Neural cell (in vitro differentiated cells): ENCODE results near the gene RGS9. TPM values are rescaled to one million over a fixed set of nuclear protein-coding genes. Genes with fewer than 3 reads are reported as not detected.

Source experiments
- H2AFZ ChIP-seq: fragments of 200-600, 300-800 bp; sonication (generic), shearing (Covaris generic); 2 replicates; pipeline ENCODE4 v1.6.0; 2014; ENCODE audit warnings: low read depth, mild to moderate bottlenecking, antibody characterized with exemption, low read length, moderate library complexity
- H3F3A ChIP-seq: fragments of 200-600 bp; shearing (Covaris generic); 2 replicates; pipeline ENCODE4 v1.6.1; 2016; ENCODE audit warnings: mild to moderate bottlenecking, moderate library complexity, mixed read lengths, antibody characterized with exemption, low read length; ENCODE audit not compliant: insufficient read depth, poor library complexity, severe bottlenecking
- H3K27ac ChIP-seq: fragments of 200-600, 300-800 bp; sonication (generic), shearing (Covaris generic); 2 replicates; pipeline ENCODE4 v1.5.1; 2014; ENCODE audit warnings: mild to moderate bottlenecking, low read length, moderate library complexity
- H3K27me3 ChIP-seq: fragments of 300-800, 200-600 bp; sonication (generic), shearing (Covaris generic); 2 replicates; pipeline ENCODE4 v1.6.0; 2014; ENCODE audit warnings: mild to moderate bottlenecking, low read depth, low read length, moderate library complexity; ENCODE audit not compliant: insufficient read depth
- H3K36me3 ChIP-seq: fragments of 300-800, 200-600 bp; sonication (generic), shearing (Covaris generic); 2 replicates; pipeline ENCODE4 v1.5.1; 2014; ENCODE audit warnings: mild to moderate bottlenecking, antibody characterized with exemption, low read length, moderate library complexity; ENCODE audit not compliant: insufficient read depth
- H3K4me2 ChIP-seq: fragments of 300-800, 200-600 bp; sonication (generic), shearing (Covaris generic); 2 replicates; pipeline ENCODE4 v1.6.0; 2014; ENCODE audit warnings: mild to moderate bottlenecking, low read length
- H3K4me3 ChIP-seq: fragments of 300-800, 200-600 bp; sonication (generic), shearing (Covaris generic); 2 replicates; pipeline ENCODE4 v1.5.1; 2014; ENCODE audit warnings: mild to moderate bottlenecking, low read length, moderate library complexity
- H3K79me2 ChIP-seq: fragments of 200-600 bp; shearing (Covaris generic); replicated peaks from 2 replicates; pipeline ENCODE4 v1.6.0; 2014; ENCODE audit warnings: mild to moderate bottlenecking, low read length, moderate library complexity; ENCODE audit not compliant: insufficient read depth
- H3K9ac ChIP-seq: fragments of 300-800, 200-600 bp; sonication (generic), shearing (Covaris generic); 2 replicates; pipeline ENCODE4 v1.6.1; 2016; ENCODE audit warnings: mild to moderate bottlenecking, low read length, mixed read lengths
- H3K9me2 ChIP-seq: fragments of 200-600 bp; shearing (Covaris generic); 2 replicates; pipeline ENCODE4 v1.6.1; 2016; ENCODE audit warnings: mild to moderate bottlenecking, low read length, mixed read lengths; ENCODE audit not compliant: insufficient read depth
- H3K9me3 ChIP-seq: fragments of 200-600, 300-800 bp; sonication (generic), shearing (Covaris generic); 2 replicates; pipeline ENCODE4 v1.6.1; 2016; ENCODE audit warnings: mild to moderate bottlenecking, mixed run types, low read length, moderate library complexity, mixed read lengths
- H4K20me1 ChIP-seq: fragments of 200-600 bp; shearing (Covaris generic); 2 replicates; pipeline ENCODE4 v1.6.1; 2016; ENCODE audit warnings: mild to moderate bottlenecking, mixed run types; ENCODE audit not compliant: insufficient read depth
- EP300 ChIP-seq: fragments of 450-650 bp; conservative IDR thresholded peaks from 2 replicates; pipeline ENCODE4 v1.6.1; 2014; ENCODE audit warnings: antibody characterized with exemption, mild to moderate bottlenecking, moderate library complexity; ENCODE audit not compliant: poor library complexity, severe bottlenecking
- EZH2 ChIP-seq: fragments of 200-600, 300-800 bp; shearing (Covaris generic), sonication (generic); IDR thresholded peaks from 2 replicates; pipeline ENCODE4 v1.6.1; 2014; ENCODE audit warnings: antibody characterized with exemption, low read length, borderline replicate concordance, mild to moderate bottlenecking; ENCODE audit not compliant: insufficient read depth, poor library complexity, severe bottlenecking
- MXI1 ChIP-seq: fragments of 450-650 bp; conservative IDR thresholded peaks from 2 replicates; pipeline ENCODE4 v1.6.1; 2014; ENCODE audit warnings: antibody characterized with exemption, mild to moderate bottlenecking; ENCODE audit not compliant: poor library complexity, severe bottlenecking
- POLR2AphosphoS5 ChIP-seq: IDR thresholded peaks from 2 replicates; pipeline ENCODE4 v1.6.1; 2012
- RAD21 ChIP-seq: fragments of 450-650 bp; conservative IDR thresholded peaks from 2 replicates; pipeline ENCODE4 v1.6.1; 2014; ENCODE audit warnings: antibody characterized with exemption, mild to moderate bottlenecking, moderate library complexity
- SMC3 ChIP-seq: fragments of 450-650 bp; conservative IDR thresholded peaks from 2 replicates; pipeline ENCODE4 v1.6.1; 2014; ENCODE audit warnings: antibody characterized with exemption, mild to moderate bottlenecking, moderate library complexity; ENCODE audit not compliant: poor library complexity
- TAF1 ChIP-seq: IDR thresholded peaks from 2 replicates; pipeline ENCODE4 v1.6.1; 2012; ENCODE audit warnings: low read depth
- polyA plus RNA-seq: library from polyadenylated mRNA; depleted of rRNA; stranded (reverse); fragments of >200 nt; gene quantifications from 2 replicates; pipeline ENCODE4 v1.2.3, GENCODE V29; 2014
- TF ChIP-seq, protein P1 (sequence below): fragments of 450-650 bp; IDR thresholded peaks from 2 replicates; pipeline ENCODE4 v1.5.1; 2014; ENCODE audit warnings: antibody characterized with exemption, mild to moderate bottlenecking, moderate library complexity; ENCODE audit not compliant: poor library complexity, severe bottlenecking
- TF ChIP-seq, protein P2 (sequence below): IDR thresholded peaks from 2 replicates; pipeline ENCODE4 v1.6.1; 2012; ENCODE audit warnings: borderline replicate concordance

RGS9 gene
- polyA plus RNA-seq, 1 donor from 2014 or later, result 6.8 TPM

DNA sequence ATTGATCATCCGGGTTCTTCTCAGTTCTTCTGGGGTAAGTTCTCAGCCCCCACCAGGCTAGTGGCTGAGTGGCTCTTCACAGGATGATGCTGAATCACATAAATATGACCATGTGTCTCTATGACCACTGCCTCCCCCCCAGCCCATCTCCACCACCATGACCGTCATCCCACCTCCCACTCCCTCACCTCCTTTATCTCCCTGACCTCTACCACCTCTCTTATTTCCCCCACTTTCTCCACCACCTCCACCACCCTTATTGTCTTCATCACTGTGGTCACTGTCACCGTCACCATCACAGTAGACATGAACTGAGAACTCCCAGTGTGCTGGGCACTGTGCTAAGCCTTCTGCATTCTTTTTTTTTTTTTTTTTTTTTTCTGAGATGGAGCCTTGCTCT lies 32.5 kb downstream of the RGS9 start:
- H3K9me3 ChIP-seq, result no peaks in the 10 kb centered on the region
- H3K9me2 ChIP-seq, result no peaks in the 10 kb centered on the region
- no peaks in the 10 kb centered on the region for H4K20me1 ChIP-seq
- H3K36me3 ChIP-seq, result no peaks in the 10 kb centered on the region
- no peaks in the 10 kb centered on the region for H3F3A ChIP-seq
- H3K4me3 ChIP-seq, result no peak overlapping the region
- no peaks in the 10 kb centered on the region for H3K79me2 ChIP-seq
- H3K27ac ChIP-seq, result no peak overlapping the region
- H2AFZ ChIP-seq, result no peak overlapping the region
- no peak overlapping the region for H3K9ac ChIP-seq
- no peak overlapping the region for H3K4me2 ChIP-seq
- H3K27me3 ChIP-seq, result no peaks in the 10 kb centered on the region
- TF ChIP-seq EP300 (no peak), RAD21 (no peak), TAF1 (no peak), SMC3 (no peak), MXI1 (no peak), POLR2AphosphoS5 (no peak), EZH2 (no peak)
- TF ChIP-seq, protein P1, sequence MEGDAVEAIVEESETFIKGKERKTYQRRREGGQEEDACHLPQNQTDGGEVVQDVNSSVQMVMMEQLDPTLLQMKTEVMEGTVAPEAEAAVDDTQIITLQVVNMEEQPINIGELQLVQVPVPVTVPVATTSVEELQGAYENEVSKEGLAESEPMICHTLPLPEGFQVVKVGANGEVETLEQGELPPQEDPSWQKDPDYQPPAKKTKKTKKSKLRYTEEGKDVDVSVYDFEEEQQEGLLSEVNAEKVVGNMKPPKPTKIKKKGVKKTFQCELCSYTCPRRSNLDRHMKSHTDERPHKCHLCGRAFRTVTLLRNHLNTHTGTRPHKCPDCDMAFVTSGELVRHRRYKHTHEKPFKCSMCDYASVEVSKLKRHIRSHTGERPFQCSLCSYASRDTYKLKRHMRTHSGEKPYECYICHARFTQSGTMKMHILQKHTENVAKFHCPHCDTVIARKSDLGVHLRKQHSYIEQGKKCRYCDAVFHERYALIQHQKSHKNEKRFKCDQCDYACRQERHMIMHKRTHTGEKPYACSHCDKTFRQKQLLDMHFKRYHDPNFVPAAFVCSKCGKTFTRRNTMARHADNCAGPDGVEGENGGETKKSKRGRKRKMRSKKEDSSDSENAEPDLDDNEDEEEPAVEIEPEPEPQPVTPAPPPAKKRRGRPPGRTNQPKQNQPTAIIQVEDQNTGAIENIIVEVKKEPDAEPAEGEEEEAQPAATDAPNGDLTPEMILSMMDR, result no peak
- TF ChIP-seq, protein P2, sequence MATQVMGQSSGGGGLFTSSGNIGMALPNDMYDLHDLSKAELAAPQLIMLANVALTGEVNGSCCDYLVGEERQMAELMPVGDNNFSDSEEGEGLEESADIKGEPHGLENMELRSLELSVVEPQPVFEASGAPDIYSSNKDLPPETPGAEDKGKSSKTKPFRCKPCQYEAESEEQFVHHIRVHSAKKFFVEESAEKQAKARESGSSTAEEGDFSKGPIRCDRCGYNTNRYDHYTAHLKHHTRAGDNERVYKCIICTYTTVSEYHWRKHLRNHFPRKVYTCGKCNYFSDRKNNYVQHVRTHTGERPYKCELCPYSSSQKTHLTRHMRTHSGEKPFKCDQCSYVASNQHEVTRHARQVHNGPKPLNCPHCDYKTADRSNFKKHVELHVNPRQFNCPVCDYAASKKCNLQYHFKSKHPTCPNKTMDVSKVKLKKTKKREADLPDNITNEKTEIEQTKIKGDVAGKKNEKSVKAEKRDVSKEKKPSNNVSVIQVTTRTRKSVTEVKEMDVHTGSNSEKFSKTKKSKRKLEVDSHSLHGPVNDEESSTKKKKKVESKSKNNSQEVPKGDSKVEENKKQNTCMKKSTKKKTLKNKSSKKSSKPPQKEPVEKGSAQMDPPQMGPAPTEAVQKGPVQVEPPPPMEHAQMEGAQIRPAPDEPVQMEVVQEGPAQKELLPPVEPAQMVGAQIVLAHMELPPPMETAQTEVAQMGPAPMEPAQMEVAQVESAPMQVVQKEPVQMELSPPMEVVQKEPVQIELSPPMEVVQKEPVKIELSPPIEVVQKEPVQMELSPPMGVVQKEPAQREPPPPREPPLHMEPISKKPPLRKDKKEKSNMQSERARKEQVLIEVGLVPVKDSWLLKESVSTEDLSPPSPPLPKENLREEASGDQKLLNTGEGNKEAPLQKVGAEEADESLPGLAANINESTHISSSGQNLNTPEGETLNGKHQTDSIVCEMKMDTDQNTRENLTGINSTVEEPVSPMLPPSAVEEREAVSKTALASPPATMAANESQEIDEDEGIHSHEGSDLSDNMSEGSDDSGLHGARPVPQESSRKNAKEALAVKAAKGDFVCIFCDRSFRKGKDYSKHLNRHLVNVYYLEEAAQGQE, result no peak

- H3K9ac ChIP-seq, result no peak overlapping the region
- no peaks in the 10 kb centered on the region for H4K20me1 ChIP-seq
- no peaks in the 10 kb centered on the region for H3K9me2 ChIP-seq
- no peak overlapping the region for H3K4me2 ChIP-seq
- no peaks in the 10 kb centered on the region for H3F3A ChIP-seq
- no peak overlapping the region for H3K27ac ChIP-seq
- H3K4me3 ChIP-seq, result no peak overlapping the region
- H3K36me3 ChIP-seq, result no peaks in the 10 kb centered on the region
- TF ChIP-seq RAD21 (no peak), MXI1 (no peak), EZH2 (no peak), SMC3 (no peak), EP300 (no peak), TAF1 (no peak)
- TF ChIP-seq, protein P1, result no peak
- no peaks in the 10 kb centered on the region for H3K9me3 ChIP-seq
- no peak overlapping the region for H2AFZ ChIP-seq
- no peaks in the 10 kb centered on the region for H3K27me3 ChIP-seq
- no peaks in the 10 kb centered on the region for H3K79me2 ChIP-seq
Observed at GRCh38 chr17:65170839-65171238, 33.7 kb downstream of the RGS9 start.
